ENCODE results near the gene ROBO1. TPM values are rescaled to one million over a fixed set of nuclear protein-coding genes. Genes with fewer than 3 reads are reported as not detected.

Gene ROBO1
- total RNA-seq, 6 experiments from 2014 or later, result 1.1 to 7.2 (median 4.3) TPM

DNA sequence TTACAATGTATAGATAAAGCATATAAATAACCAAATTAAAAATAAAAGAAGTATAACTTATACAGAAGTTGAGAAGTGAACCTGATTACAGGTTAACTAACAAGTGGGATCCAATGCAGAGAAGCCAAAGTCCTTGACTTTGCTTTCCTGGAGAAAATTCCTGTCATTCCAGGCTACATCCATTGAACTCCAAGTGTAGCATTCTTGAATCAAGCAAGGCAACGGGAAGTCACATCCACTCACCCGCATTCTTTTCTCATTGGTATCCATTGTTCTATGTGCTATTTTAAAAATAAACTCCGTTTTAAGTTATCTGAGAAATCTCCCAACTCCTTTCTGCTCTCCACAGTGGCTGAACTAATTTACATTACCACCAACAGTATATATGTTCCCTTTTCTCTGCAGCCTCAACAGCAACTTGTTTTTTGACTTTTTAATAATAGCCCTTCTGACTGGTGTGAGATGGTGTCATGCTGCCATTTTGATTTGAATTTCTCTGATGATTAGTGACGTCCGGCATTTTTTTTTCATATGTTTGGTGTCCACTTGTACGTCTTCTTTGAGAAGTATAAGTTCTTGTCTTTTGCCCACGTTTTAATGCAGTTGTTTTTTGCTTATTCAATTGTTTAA lies 534.3 kb downstream of the ROBO1 start:
- Histone ChIP-seq H3K9me3 (no peaks in the 10 kb centered on the region), H3K27ac (no peak overlapping the region), H3K4me3 (no peak overlapping the region), H3K4me1 (no peaks in the 10 kb centered on the region), H3K27me3 (no peaks in the 10 kb centered on the region), H3K36me3 (no peaks in the 10 kb centered on the region)
- ATAC-seq, result no peak
- TF ChIP-seq, protein P1, sequence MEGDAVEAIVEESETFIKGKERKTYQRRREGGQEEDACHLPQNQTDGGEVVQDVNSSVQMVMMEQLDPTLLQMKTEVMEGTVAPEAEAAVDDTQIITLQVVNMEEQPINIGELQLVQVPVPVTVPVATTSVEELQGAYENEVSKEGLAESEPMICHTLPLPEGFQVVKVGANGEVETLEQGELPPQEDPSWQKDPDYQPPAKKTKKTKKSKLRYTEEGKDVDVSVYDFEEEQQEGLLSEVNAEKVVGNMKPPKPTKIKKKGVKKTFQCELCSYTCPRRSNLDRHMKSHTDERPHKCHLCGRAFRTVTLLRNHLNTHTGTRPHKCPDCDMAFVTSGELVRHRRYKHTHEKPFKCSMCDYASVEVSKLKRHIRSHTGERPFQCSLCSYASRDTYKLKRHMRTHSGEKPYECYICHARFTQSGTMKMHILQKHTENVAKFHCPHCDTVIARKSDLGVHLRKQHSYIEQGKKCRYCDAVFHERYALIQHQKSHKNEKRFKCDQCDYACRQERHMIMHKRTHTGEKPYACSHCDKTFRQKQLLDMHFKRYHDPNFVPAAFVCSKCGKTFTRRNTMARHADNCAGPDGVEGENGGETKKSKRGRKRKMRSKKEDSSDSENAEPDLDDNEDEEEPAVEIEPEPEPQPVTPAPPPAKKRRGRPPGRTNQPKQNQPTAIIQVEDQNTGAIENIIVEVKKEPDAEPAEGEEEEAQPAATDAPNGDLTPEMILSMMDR (IDR thresholded peaks at IDR 0.05), result no peak
- no peak for TF ChIP-seq POLR2A (IDR thresholded peaks at IDR 0.05)
- intact Hi-C loops (cut with DNase I), result no loop called here
- no peak for DNase-seq
- WGBS (ENCODE audit: insufficient coverage, low coverage, low lambda C conversion rate, missing lambda C conversion rate), result 56% methylated on average over 7 of the region's 7 CpGs

DNA sequence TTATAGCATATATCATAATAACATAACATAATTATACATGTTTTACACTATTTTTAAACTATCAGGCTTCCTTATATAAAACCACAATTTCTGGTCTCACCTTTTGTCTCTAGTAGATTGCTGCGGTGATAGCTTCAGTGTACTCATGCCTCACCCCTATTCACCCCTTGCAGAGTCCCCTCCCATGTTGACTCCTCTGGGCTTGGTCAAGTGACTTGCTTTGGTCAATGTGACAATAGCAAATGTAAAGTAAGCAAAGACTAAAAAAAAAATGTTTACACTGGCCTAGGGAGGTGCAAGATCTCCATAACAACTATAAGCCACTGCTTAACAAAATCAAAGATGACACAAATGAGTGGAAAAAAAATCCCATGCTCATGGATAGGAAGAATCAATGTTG lies 537.5 kb downstream of the ROBO1 start:
- Histone ChIP-seq H3K27ac (no peak overlapping the region), H3K36me3 (no peaks in the 10 kb centered on the region), H3K9me3 (no peaks in the 10 kb centered on the region), H3K4me3 (no peak overlapping the region), H3K27me3 (no peaks in the 10 kb centered on the region), H3K4me1 (no peaks in the 10 kb centered on the region)
- intact Hi-C loops (cut with DNase I), result no loop called here
- TF ChIP-seq POLR2A (IDR thresholded peaks at IDR 0.05), result no peak
- TF ChIP-seq, protein P1 (IDR thresholded peaks at IDR 0.05), result no peak
- DNase-seq, result no peak
- ATAC-seq, result no peak
- 86% methylated on average over 1 of the region's 1 CpG for WGBS (ENCODE audit: insufficient coverage, low coverage, low lambda C conversion rate, missing lambda C conversion rate)

DNA sequence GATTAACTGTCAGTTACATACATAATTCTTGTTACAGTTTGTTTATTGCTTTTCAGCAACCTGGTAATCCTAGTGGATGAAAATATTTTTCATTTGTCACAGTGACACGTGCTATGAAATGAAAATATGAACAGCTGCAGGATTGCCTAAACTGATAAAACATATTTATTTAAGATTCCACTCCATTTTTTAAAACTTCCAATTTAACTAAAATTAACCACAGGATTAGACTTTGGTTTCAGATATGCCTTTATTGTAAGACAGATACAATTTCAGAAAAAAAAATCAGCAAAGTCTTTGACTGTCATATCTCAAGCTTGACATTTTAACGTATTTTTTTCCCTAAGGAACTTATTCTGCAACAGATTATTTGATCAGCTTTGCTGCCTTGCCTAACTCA lies 550.7 kb downstream of the ROBO1 start:
- Histone ChIP-seq H3K27me3 (no peaks in the 10 kb centered on the region), H3K4me3 (no peak overlapping the region), H3K27ac (no peak overlapping the region), H3K36me3 (no peaks in the 10 kb centered on the region), H3K4me1 (no peaks in the 10 kb centered on the region), H3K9me3 (no peaks in the 10 kb centered on the region)
- ATAC-seq, result no peak
- 45% methylated on average over 2 of the region's 2 CpGs for WGBS (ENCODE audit: insufficient coverage, low coverage, low lambda C conversion rate, missing lambda C conversion rate)
- intact Hi-C loops (cut with DNase I), result no loop called here
- DNase-seq, result no peak
- TF ChIP-seq POLR2A (IDR thresholded peaks at IDR 0.05), result no peak
- TF ChIP-seq, protein P1 (IDR thresholded peaks at IDR 0.05), result no peak

DNA sequence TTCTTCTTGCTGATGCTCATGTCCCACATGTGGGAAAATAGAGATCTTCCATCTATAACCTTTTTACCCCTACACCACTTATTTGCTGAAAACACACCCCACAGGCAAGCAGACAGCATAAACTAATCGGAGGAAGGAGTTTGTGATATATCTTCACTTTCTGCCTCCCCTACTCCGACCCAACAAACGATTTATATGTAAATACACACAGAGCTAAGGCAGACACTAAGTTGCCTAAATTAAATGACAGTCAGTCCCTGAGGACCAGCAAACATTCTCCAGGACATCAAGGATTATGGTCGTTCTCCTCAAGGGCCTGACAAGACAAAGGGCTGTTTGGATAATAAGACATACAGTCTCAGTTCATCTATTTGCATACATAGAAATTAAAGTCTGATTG lies 552.5 kb downstream of the ROBO1 start:
- Histone ChIP-seq H3K9me3 (no peaks in the 10 kb centered on the region), H3K4me3 (no peak overlapping the region), H3K36me3 (no peaks in the 10 kb centered on the region), H3K4me1 (no peaks in the 10 kb centered on the region), H3K27ac (no peak overlapping the region), H3K27me3 (no peaks in the 10 kb centered on the region)
- TF ChIP-seq POLR2A (IDR thresholded peaks at IDR 0.05), result no peak
- TF ChIP-seq, protein P1 (IDR thresholded peaks at IDR 0.05), result no peak
- WGBS (ENCODE audit: insufficient coverage, low coverage, low lambda C conversion rate, missing lambda C conversion rate), result 32% methylated on average over 4 of the region's 4 CpGs
- intact Hi-C loops (cut with DNase I), result no loop called here
- ATAC-seq (no peak), DNase-seq (no peak)

All from right lobe of liver (tissue), 6 donors.